RCC 7860 (cell line): ENCODE data around the gene NUP210L.
"Not testable (repeated sequence)": the region's sequence is repeated elsewhere in the genome, so short reads cannot be mapped to it uniquely, and the experiment has no call there.

Source experiments
- DNase-seq: peaks from one replicate; pipeline ENCODE4 v3.0.0-alpha.2; 2015; ENCODE audit warnings: low spot score
- FAIRE-seq: peaks from 2 replicates; lab custom pipeline; 2012; peaks lifted over from hg19 to GRCh38; lab: Jason Lieb, UNC

The NUP210L gene

DNA sequence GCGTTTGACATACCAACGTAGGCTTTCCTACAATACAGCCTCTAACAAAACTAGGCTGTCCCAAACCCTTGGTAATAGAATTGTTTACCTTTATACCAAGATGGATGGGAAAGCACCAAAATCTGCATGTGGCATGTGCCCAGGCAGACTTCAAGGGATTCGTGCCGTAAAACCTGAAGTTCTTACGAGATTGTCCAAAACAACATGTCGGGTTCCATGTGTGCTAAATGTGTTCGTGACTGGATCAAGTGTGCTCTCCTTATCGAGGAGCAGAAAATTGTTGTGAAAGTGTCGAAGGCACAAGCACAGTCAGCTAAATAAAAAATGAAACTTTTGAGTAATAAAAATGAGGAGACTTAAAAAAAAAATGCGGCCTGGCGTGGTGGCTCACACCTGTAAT lies 159.2 kb downstream of the NUP210L start:
- FAIRE-seq (no peak), DNase-seq (no peak)

DNA sequence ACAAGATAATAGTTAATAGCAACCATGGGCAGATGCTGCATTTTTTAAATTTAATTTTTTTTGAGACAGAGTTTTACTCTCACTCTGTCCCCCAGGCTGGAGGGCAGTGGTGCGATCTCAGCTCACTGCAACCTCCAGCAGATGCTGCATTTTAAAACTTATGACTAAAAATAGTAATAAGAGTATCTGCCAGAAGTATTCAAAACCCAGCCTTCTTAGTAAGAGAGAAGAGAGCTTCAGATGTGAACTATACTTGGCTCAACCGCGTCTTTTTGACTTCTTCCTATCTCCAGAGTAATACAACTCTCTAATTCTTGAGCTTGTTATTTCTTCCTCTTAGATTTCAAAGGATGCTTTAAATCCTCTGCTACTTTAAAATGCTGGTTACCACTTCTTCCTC lies 159.7 kb downstream of the NUP210L start:
- FAIRE-seq = no peak
- no peak for DNase-seq

DNA sequence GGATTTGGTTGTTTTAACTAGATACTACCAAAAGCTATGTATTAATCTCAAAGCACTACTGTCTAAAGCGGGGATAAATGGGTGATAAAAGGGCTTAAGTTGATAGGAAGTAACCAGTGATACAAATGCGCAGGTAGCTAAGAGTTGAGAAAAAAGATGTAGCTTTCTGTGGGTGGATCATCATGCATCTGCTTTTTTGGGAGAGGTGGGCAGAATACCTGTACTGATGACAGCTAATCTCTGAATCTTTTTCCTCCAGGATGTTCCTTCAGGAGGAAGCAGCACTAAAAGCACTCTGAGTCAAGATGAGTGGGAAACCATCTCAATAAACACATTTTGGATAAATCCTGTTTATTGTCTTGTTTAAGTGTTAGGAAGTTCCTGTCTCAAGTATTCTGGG lies 163.1 kb downstream of the NUP210L start:
- no peak for FAIRE-seq
- no peak for DNase-seq

DNA sequence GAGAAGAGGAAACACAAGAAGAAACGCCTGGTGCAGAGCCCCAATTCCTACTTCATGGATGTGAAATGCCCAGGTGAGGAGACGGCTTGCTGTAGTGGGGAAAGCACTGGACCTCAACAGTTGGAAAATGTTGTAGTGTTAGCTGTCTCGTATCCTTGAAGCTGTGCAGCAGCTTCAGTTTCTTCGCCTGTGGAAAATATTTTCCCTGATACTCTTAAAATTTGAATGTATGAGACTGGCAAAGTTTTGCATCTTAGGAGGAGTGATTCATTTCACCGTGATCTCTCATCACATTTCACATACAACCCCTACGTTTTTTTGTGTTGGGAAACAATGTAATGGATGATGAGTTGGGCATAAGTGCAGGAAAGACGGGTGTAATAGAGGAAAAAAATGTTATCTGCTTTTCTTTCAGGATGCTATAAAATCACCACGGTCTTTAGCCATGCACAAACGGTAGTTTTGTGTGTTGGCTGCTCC lies 163.7 kb downstream of the NUP210L start:
- no peak for FAIRE-seq
- DNase-seq = no peak

DNA sequence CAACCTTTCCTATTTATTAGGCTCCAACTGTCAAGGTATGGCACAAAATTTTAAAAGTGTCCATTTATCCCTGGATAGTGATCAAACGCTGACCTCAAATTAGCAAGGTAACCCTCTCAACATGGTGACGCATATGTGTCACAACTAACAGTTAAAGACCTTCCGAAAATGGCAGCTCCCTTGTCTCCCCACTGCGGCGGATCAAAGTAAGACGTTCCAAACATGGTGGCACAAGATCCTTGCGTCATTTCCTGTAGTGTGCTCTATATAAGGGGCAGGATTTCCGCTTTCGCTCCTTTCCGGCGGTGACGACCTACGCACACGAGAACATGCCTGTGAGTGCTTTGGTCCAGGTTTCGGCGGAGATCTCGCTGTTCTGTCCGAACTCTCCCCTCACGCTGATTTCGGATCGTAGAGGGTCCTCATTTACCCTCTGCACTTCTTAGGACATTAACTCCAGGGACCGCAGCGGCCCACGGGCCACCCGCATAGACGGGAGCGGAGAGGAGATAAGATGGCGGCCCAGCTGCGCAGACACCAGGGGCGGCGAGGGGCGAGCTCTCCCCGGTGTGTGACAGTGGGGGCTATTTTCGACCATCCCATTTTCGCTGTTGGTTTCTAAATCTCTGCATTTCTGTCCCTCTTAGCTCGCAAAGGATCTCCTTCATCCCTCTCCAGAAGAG lies 164.3 kb downstream of the NUP210L start, which contains the start of gene RPS27:
Gene RPS27 (plus strand): TSS at position 295 of the 683 bp plus-strand sequence. CDS start 35 bp downstream, at position 330.
- peak; percentile 96 for DNase-seq
- peak; percentile 82 for FAIRE-seq

DNA sequence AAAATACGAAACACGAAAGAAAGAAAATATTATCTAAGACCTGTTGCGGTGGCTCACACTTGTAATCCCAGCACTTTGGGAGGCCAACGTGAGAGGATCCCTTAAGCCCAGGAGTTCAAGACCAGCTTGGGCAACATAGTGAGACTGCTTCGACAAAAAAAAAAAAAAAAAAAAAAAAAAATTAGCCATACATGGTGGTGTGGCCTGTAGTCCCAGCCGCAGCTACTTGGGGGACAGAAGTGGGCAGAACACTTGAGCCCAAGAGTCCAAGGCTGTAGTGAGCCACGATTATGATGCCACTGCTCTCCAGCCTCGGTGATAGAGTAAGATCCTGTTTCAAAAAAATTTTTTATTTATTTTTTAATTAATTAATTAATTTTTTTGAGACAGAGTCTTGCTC lies 167.3 kb downstream of the NUP210L start:
- DNase-seq (no peak), FAIRE-seq (no peak)

DNA sequence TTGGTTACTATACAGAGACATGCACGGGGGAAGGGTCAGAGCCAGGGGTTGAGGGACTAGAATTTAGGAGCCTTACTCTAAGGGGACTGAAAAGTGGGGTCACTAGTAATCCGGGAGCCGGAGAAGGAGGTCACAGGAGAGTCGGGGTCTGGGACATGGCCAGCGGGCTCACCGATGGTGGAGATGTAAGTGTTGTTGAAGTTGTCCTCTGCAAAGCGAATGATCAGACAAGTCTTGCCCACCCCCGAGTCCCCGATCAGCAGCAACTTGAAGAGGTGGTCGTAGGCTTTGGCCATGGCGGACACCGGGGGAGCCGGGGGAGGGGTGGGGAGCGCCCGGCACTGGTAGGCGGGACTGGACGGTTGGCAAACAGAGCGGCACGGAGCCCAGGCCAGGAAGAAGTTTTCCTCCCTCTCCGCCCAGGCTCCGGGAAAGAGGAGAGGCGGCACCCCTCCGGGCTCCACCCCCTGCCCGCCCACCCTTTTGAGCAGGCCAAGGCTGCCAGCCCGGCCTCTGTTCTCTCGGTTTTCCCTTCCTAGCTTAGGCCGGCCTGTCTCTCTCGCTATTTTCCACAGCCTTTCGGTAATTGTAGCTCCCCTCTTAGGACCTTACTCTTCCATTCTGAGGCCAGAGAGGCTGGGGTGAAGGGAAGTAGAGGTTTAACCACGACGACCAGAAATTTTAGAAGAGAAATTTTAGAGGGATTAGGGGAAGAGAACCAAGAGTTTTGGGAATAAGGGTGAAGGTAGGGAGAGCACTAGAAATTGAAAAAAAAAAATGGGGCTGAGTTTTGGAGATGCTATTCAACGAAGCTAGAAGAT lies 168.7 kb downstream of the NUP210L start, which contains the start of gene RAB13:
Gene RAB13 (minus strand): TSS at position 399 of the 821 bp plus-strand sequence. CDS start 103 bp downstream, at position 296.
- peak; percentile 76 for DNase-seq
- no peak for FAIRE-seq

DNA sequence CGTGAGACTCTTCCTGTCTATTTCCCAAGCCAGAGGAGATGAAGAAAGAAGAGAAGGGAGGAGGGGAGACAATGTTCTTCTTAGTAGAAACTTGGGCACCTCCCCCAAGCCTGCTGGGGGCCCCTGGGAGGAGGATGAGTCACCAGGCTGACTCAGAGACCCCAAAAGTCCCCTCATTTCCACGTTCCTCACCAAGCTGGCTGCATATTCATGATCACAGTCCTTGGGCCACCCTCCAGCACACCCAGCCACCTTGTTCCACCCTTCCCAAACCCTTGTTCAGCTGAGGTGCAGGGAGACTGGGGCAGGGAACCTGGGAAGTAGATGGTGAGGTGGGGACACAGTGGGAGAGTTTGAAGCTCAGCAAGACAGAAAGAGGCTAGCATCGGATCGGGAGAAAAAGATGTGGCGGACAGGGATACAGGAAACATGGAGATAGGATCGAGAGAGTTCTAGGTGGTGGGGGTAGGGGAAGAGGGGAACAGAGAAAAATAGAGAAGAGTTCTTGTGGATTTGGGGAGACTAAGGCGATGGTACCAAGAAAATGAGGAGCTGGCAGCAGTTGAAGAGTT lies 169.4 kb downstream of the NUP210L start:
- FAIRE-seq (no peak), DNase-seq (peak; percentile 57)

DNA sequence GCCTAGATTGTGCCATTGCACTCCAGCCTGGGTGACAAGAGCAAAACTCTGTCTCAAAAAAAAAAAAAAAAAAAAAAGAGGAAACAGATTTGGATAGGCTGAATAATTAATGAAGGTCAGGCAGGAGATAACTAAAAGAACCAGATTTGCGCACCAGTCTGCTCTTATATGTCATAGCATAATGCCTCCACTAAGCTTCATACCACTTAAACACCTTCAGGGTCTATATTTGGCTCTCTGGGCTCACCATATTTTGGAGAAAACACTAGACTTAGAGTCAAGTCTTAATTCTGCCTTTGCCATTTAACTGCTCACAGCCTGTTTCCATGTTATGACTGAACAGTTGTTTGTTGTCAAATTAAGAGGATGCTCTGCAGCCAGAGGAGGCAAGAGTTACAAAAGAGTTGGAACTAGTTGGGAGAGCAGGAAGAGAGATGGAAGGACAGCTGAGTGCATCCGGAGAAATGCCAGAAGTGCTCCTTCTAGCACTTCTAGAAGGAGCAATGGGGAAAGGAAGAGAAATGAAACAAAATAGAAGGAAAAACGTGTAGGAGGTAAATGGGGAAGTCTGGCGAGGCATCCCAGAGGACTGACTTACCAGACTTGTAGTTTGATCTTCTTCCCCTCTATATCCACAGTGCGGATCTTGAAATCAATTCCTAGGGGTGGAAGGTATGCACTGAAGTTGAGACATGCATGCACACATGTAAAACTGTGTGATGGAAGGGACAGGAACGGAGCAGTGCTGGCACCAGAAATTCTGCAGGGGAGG lies 170.6 kb downstream of the NUP210L start:
- DNase-seq (no peak), FAIRE-seq (no peak)

DNA sequence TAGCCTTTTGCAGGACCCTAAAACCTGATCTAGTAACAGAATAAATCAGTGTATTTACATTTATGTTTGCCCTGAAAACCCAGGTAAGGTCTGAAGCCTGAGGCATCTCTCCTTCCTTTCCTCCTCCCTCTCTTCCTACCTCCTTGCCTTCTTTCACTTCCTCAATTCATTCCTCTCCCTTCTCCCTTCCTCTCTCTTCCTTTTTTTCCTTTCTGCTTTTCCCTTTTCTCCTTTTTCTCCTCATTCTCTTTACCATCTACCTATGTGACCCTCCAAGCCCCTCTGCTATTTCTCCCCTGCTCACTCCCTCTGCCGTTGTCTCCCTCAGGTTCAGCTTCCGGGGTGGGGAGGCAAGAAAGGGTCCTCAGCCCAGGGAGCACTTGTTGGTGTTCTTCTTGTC lies 173.1 kb downstream of the NUP210L start:
- not testable (repeated sequence) for FAIRE-seq, DNase-seq

DNA sequence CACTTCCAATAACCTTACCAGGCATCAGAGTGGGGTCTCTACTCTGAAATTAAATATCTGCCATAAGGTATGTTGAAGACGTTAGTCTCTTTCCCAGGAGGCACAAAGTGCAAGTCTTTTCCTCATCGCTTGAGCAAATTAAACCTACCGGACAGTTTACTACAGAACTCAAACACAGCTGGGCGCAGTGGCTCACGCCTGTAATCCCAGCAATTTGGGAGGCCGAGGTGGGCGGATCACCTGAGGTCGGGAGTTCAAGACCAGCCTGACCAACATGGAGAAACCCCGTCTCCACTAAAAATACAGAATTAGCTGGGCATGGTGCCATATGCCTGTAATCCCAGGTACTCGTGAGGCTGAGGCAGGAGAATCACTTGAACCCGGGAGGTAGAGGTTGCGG lies 175.8 kb downstream of the NUP210L start:
- not testable (repeated sequence) for DNase-seq, FAIRE-seq

DNA sequence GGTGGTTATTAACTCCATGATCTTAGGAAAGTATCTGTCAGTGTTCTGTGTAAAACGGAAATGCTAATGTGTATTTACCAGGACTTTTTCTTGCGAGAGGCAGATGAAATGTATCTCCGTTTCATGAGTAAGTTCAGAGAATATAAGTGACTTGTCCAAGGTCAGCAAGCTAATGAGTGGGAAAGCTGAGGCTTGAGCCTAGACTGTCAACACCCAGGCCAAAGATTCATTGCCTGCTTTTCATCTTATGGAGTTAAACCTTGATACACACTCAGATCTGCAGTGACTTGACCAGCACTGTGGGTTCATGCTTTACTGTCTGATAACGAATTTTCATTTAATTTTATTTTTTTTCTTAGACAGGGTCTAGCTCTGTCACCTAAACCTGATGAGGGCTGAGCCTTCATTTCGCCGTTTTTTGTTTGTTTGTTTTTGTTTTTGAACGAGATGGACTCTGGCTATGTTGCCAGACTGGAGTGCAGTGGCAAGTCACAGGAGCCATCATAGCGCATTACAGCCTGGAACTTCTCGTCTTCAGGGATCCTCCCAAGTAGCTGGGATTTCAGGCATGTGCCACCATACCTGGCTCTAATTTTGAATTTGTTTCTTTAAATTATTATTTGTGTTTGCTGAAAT lies 176.5 kb downstream of the NUP210L start:
- FAIRE-seq (no peak), DNase-seq (no peak)

DNA sequence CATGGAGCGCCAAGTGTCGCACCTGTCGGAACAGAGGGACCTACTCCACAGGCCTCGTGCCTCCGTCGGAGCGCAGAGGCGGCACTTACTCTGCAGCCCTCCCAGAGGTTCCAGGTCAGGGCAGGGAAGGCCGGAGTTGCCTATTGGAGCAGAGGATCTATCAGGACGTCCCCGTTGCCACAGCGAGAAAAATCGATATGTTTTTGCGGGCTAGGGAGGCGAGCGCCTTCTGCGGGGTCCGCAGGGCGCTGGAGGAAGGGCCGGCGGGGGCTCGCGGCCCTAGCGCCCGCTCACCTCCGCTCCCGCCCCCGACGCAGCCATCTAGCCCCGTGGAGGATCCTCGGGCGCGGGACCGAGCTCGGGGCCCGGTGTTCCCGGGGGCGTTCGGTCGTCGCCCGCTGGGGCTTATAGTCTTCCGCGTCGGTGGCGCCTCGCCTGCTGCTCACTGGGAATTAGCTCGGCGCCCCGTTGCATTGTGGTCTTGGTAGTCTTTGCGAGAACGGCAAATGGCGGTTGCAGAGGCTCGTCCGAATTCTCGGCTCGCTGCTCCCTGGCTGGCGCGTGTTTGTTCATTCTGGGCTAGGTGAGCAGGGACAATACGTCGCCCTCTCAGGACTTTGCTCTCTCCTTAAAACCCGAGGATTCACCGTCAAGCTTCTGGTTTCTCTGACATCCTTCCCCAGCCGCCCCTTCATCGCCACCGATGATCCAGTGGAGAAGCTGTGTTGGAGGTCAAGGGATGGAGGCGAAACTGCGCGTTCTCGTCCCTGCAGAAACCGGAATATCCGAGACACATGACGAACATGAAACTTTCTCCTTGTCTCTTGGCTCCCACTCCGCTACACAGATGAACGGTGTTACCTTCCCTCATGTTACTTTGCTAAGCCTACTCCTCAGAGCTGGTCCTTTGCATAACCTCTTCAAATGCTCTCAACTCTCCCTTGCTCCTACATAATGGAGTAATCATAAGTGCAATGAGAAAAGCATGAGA lies 177.3 kb downstream of the NUP210L start, which contains the start of gene JTB:
Gene JTB (minus strand): TSS at position 425 of the 991 bp plus-strand sequence. CDS start 422 bp downstream, at position 3.
- FAIRE-seq (no peak), DNase-seq (peak; percentile 61)

DNA sequence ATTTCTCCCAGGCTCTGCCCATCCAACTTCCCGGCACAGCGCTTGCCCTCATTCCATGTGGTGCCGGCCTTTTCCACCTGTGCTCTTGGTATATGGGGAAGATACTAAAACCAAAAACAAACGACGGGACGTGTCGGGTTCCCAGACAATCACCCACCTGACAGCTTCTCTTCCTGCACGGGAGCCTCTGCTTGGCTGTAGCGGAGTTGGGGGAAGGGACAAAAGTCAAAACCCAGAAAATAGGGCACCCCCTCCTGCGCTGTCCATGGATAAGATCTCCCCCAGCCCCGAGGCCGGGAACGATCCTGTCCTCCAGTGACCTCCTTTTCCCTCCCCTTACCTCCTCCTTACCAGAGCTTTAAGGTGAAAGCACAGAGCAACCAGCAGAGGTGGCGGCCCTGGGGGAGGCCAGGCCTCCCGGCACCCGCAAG lies 178.0 kb downstream of the NUP210L start:
- no peak for FAIRE-seq
- DNase-seq = no peak

DNA sequence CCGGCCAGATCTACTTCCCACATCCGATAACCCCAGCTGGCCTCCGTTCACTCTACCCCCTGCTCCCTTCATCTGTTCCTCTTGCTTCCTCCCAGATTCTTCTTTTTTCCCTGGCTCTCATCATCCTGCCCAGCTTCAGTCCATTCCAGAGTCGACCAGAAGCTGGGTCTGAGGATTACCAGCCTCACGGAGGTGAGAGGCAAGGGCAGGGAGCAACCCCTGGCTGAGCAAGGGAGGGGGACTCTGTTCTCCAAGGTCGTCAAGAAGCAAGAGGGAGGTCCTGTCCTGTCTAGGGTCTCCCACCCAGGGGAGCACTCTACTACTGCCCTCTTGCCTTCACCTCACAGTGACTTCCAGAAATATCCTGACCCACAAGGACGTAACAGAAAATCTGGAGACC lies 181.3 kb downstream of the NUP210L start:
- DNase-seq (no peak), FAIRE-seq (no peak)

DNA sequence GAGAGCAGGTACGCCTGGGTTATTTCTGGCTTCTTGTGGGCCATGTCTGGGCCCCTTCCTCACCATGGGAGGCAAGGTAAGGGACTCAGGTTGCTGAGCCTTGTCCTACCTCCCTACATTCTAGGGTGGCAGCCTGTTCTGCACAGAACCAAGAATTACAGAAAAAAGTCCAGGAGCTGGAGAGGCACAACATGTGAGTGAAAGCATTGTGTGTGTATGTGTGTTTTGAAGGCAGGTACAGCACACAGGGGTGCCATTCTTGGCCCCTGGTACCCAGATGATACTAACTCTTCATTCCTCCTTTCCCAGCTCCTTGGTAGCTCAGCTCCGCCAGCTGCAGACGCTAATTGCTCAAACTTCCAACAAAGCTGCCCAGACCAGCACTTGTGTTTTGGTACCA lies 181.8 kb downstream of the NUP210L start:
- FAIRE-seq (no peak), DNase-seq (no peak)

DNA sequence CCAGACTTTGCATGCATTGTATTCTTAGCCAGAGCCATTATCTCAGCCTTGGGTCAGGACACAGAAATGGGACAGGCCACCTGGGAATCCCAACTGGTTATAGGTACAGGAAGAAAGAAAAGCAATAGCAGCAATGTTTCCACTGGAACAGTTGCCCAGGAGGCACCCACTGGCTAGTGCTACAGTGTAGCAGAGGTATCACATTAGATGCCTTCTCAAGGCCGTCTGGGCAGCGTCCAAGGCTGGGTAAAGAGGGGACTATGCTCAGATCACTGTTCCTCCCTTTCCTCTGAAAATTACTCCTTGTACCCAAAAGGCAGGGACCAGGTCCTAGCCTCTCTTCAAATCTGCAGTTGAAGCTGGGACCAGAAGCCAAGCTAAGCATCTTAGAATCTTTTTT lies 184.5 kb downstream of the NUP210L start:
- FAIRE-seq = no peak
- DNase-seq = no peak

DNA sequence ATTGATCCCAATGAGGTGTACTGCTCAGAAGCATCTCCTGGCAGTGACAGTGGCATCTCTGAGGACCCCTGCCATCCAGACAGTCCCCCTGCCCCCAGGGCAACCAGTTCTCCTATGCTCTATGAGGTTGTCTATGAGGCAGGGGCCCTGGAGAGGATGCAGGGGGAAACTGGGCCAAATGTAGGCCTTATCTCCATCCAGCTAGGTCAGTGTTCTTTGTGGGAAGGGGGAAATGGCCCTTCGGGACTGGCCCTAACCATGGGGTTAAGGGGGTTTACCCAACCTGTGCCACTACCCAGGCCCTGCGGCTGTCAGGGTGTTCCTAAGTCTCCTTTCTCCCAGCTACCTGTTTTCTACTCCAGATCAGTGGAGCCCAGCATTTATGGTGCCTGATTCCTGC lies 185.9 kb downstream of the NUP210L start:
- FAIRE-seq = no peak
- no peak for DNase-seq

DNA sequence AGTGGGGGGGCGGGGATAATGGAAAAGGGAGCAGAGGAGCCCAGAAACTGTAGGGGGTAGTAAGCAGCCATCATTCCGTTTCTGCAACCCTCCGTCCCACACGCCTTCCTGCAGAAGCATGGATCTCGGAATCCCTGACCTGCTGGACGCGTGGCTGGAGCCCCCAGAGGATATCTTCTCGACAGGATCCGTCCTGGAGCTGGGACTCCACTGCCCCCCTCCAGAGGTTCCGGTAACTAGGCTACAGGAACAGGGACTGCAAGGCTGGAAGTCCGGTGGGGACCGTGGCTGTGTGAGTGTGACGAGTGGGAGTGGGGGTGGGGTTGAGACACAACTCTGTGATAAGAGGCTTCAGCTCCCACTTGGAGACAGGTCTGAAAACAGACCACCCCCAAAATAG lies 186.5 kb downstream of the NUP210L start:
- no peak for FAIRE-seq
- DNase-seq = no peak
